PC-3 (cell line): Measurements from ENCODE around the gene PLEKHB1.

Source experiments
- CTCF ChIP-seq: fragments of 300-600 bp; sonication (generic); conservative IDR thresholded peaks from 2 replicates; pipeline ENCODE4 v1.5.1; 2017; ENCODE audit warnings: antibody characterized with exemption, low read depth, mild to moderate bottlenecking, low read length
- EZH2 ChIP-seq: fragments of 300-600 bp; sonication (generic); IDR thresholded peaks from one replicate; pipeline ENCODE4 v1.6.1; 2017; ENCODE audit warnings: antibody characterized with exemption, mild to moderate bottlenecking, low read length; ENCODE audit not compliant: unreplicated experiment

DNA sequence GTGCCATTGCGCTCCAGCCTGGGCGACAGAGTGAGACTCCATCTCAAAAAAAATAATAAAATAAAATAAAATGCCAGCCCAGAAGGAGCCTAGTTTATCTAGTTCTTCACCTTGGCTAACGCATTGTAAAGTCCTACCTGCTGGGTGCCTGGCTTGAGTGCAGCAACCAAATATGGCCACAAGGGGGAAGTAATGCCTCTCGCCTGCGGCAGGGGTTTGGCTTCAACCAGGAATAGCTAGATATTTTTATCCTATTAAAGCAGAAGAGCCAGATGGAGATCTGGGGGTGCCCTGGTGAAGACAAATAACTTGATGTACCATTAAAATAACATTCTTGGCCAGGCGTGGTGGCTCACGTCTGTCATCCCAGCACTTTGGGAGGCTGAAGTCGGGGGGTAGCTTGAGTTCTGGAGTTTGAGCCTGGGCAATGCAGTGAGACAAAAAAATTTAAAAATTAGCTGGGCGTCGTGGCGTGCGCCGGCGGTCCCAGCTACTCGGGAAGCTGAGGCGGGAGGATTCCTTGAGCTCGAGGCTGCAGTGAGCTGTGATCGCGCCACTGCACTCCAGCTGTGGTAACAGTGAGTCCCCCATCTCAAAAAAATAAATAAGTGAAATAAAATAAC is 20.6 kb upstream of the PLEKHB1 start:
- TF ChIP-seq CTCF: peak; percentile 92
- no peak for TF ChIP-seq EZH2
